ENCODE results near the gene C10orf90. TPM values are rescaled to one million over a fixed set of nuclear protein-coding genes. Genes with fewer than 3 reads are reported as not detected.

Gene C10orf90
- total and polyA plus RNA-seq, 2 donors (not counting 3 experiments of a cell fraction or from before 2014, with no cell fraction given), result not detected

- H3K9ac ChIP-seq (replicated peaks; ENCODE audit: extremely low read depth, insufficient read depth, low read length), result no peak overlapping the region
- no peak overlapping the region for H3K4me3 ChIP-seq (replicated peaks in 1 of 3; ENCODE audit: insufficient read depth in 1 of 3, low read depth in 1 of 3, low read length in 3 of 3)
- no peak overlapping the region for H3K4me2 ChIP-seq (ENCODE audit: insufficient read depth, low read length)
- H3K9me1 ChIP-seq (replicated peaks; ENCODE audit: control insufficient read depth, extremely low read depth, insufficient read depth, low read length), result no peaks in the 10 kb centered on the region
- no peak overlapping the region for H3K27ac ChIP-seq (ENCODE audit: insufficient read depth, low read depth, low read length)
- intact Hi-C loops (cut with micrococcal nuclease), result no loop called here
- no peaks in the 10 kb centered on the region for H3K79me2 ChIP-seq (ENCODE audit: control insufficient read depth, insufficient read depth, low read length)
- dilution Hi-C loops (cut with MboI; ENCODE audit: extremely low pct_ligation_motif_present, low sequenced_read_pairs), result no loop called here
- H3K27me3 ChIP-seq (ENCODE audit: control insufficient read depth in 2 of 2, insufficient read depth in 2 of 2, low read length in 2 of 2), result no peaks in the 10 kb centered on the region
- POLR2A ChIA-PET, result no interaction called here
- H3K9me3 ChIP-seq (replicated peaks; ENCODE audit: control insufficient read depth, insufficient read depth, low read length), result no peaks in the 10 kb centered on the region
- no peak for FAIRE-seq
- no peaks in the 10 kb centered on the region for H3K36me3 ChIP-seq (ENCODE audit: control insufficient read depth in 2 of 2, extremely low read depth in 1 of 2, insufficient read depth in 2 of 2, low read length in 2 of 2)
- TF ChIP-seq EZH2 (IDR thresholded peaks at IDR 0.05; ENCODE audit: borderline replicate concordance, low read depth, low read length, severe bottlenecking) (no peak), GATA2 (IDR thresholded peaks at IDR 0.05; ENCODE audit: insufficient read depth, insufficient read length, low read depth, low read length) (no peak), FOS (IDR thresholded peaks at IDR 0.05; ENCODE audit: borderline replicate concordance, insufficient read depth, low read length) (no peak), POLR2A (IDR thresholded peaks at IDR 0.05; ENCODE audit: low read depth, low read length) (no peak), JUN (IDR thresholded peaks at IDR 0.05; ENCODE audit: borderline replicate concordance, insufficient read depth, insufficient read length, low read depth) (no peak), POLR2AphosphoS5 (IDR thresholded peaks at IDR 0.05; ENCODE audit: insufficient read depth, low read depth, low read length) (no peak), MAX (IDR thresholded peaks at IDR 0.05; ENCODE audit: insufficient read depth, insufficient read length) (no peak), CTCF (IDR thresholded peaks at IDR 0.05; ENCODE audit: extremely low read depth in 1 of 2, insufficient read depth in 1 of 2, low read depth in 1 of 2, low read length in 2 of 2) (no peak), MYC (IDR thresholded peaks at IDR 0.05; ENCODE audit: low read depth, low read length) (no peak)
- no peaks in the 10 kb centered on the region for H3K4me1 ChIP-seq (ENCODE audit: control insufficient read depth, extremely low read depth, insufficient read depth, low read length)
- no peaks in the 10 kb centered on the region for H4K20me1 ChIP-seq (replicated peaks; ENCODE audit: control insufficient read depth, extremely low read depth, insufficient read depth, low read length)
- no peak overlapping the region for H2AFZ ChIP-seq (ENCODE audit: low read depth, low read length)
- CTCF ChIA-PET, result no interaction called here
- no TSS peak for BruUV-seq (replicated peaks)
- DNase-seq (ENCODE audit: low read depth, low spot score), result no peak
Measured at GRCh38 chr10:126583552-126584200, 86.8 kb downstream of the C10orf90 start.
